IMR-90 (cell line): ENCODE measurements around the gene GJA4.

ENCODE experiments used
- CTCF ChIP-seq: conservative IDR thresholded peaks from 2 replicates; pipeline ENCODE4 v1.5.1; 2012; ENCODE audit warnings: mild to moderate bottlenecking, low read depth, low read length, improper control_type of control experiment
- ELK1 ChIP-seq: fragments of 150-350 bp; IDR thresholded peaks from 2 replicates; pipeline ENCODE4 v1.6.1; 2016; ENCODE audit warnings: low read depth, mild to moderate bottlenecking, low read length, moderate library complexity, borderline replicate concordance
- MXI1 ChIP-seq: IDR thresholded peaks from 2 replicates; pipeline ENCODE4 v1.6.1; 2012; ENCODE audit warnings: low read depth, mild to moderate bottlenecking, low read length, moderate library complexity, borderline replicate concordance
- POLR2A ChIP-seq: IDR thresholded peaks from 2 replicates; pipeline ENCODE4 v1.6.1; 2012; ENCODE audit warnings: mild to moderate bottlenecking, low read depth, low read length
- RAD21 ChIP-seq: IDR thresholded peaks from 2 replicates; pipeline ENCODE4 v1.6.1; 2012; ENCODE audit warnings: low read length, improper control_type of control experiment
- RCOR1 ChIP-seq: IDR thresholded peaks from 2 replicates; pipeline ENCODE4 v1.6.1; 2012; ENCODE audit warnings: mild to moderate bottlenecking, low read length, improper control_type of control experiment; ENCODE audit not compliant: insufficient replicate concordance
- RFX5 ChIP-seq: IDR thresholded peaks from 2 replicates; pipeline ENCODE4 v1.8.0; 2012; ENCODE audit warnings: low read depth, mild to moderate bottlenecking, low read length, moderate library complexity

GRCh38 chr1:34816778-34817177 lies 24.0 kb downstream of the GJA4 start:
- TF ChIP-seq CTCF: no peak
- TF ChIP-seq POLR2A: no peak
- no peak for TF ChIP-seq RAD21
- TF ChIP-seq RFX5: no peak
- TF ChIP-seq ELK1: no peak
- TF ChIP-seq RCOR1: no peak
- TF ChIP-seq MXI1: no peak
